ENCODE measurements around the gene TMEM223.

- peak; percentile 47 to 80 (median 71) for TF ChIP-seq CTCF (optimal IDR thresholded peaks at IDR 0.05 in 1 of 3, IDR thresholded peaks at IDR 0.05 in 1 of 3, conservative IDR thresholded peaks at IDR 0.05 in 1 of 3; ENCODE audit: extremely low read depth in 1 of 3, insufficient read depth in 2 of 3, low read length in 3 of 3)
- TF ChIP-seq EZH2 (IDR thresholded peaks at IDR 0.05; ENCODE audit: low read length), result no peak
Measured at GRCh38 chr11:62787005-62787759, 4.6 kb downstream of the TMEM223 start, which contains the start of gene TMEM179B.
